OCI-LY3 (cell line): ENCODE data around the gene OR4B1.

Source experiments
- H2AFZ ChIP-seq: fragments of 200-600, 300-600 bp; shearing (Covaris generic); 2 replicates; pipeline ENCODE4 v1.6.0; 2014; ENCODE audit warnings: antibody characterized with exemption, low read depth, low read length
- H3K27ac ChIP-seq: fragments of 200-600, 300-600 bp; sonication (generic); 2 replicates; pipeline ENCODE4 v1.5.1; 2014; ENCODE audit warnings: mild to moderate bottlenecking, low read length, moderate library complexity, mixed read lengths
- H3K27me3 ChIP-seq: fragments of 200-600, 300-600 bp; sonication (generic); 2 replicates; pipeline ENCODE4 v1.6.1; 2014; ENCODE audit warnings: low read depth, low read length, mixed read lengths
- H3K36me3 ChIP-seq: fragments of 200-600, 300-600 bp; sonication (generic); replicated peaks from 2 replicates; pipeline ENCODE3; 2014; ENCODE audit warnings: low read depth, low read length, mixed read lengths
- H3K4me1 ChIP-seq: fragments of 300-600, 200-600 bp; sonication (generic); 2 replicates; pipeline ENCODE4 v1.6.1; 2014; ENCODE audit warnings: low read length, mixed read lengths
- H3K4me2 ChIP-seq: fragments of 200-600, 300-600 bp; sonication (generic); 2 replicates; pipeline ENCODE4 v1.6.1; 2014; ENCODE audit warnings: low read length, mixed read lengths
- H3K4me3 ChIP-seq: fragments of 300-600, 200-600 bp; sonication (generic); 2 replicates; pipeline ENCODE4 v1.5.1; 2014; ENCODE audit warnings: antibody characterized with exemption, mild to moderate bottlenecking, low read length, moderate library complexity
- H3K79me2 ChIP-seq: fragments of 300-600, 200-600 bp; shearing (Covaris generic); 2 replicates; pipeline ENCODE4 v1.6.1; 2014; ENCODE audit warnings: mild to moderate bottlenecking, low read length, mixed read lengths
- H3K9ac ChIP-seq: fragments of 300-600, 200-600 bp; shearing (Covaris generic); 2 replicates; pipeline ENCODE4 v1.6.0; 2014; ENCODE audit warnings: mild to moderate bottlenecking, low read length, moderate library complexity
- H3K9me3 ChIP-seq: fragments of 200-600, 300-600 bp; shearing (Covaris generic); 2 replicates; pipeline ENCODE4 v1.6.1; 2014; ENCODE audit warnings: low read length, mixed read lengths; ENCODE audit not compliant: insufficient read depth
- H4K20me1 ChIP-seq: fragments of 200-600, 300-600 bp; sonication (generic); 2 replicates; pipeline ENCODE4 v1.6.1; 2016; ENCODE audit warnings: low read length, mixed read lengths; ENCODE audit not compliant: insufficient read depth
- CTCF ChIP-seq: fragments of 200-600, 300-600 bp; sonication (generic); IDR thresholded peaks from 2 replicates; pipeline ENCODE4 v1.5.1; 2014; ENCODE audit warnings: antibody characterized with exemption, low read length, low read depth
- EZH2phosphoT487 ChIP-seq: fragments of 200-600 bp; shearing (Covaris generic); IDR thresholded peaks from 2 replicates; pipeline ENCODE4 v1.6.1; 2018; ENCODE audit warnings: antibody characterized with exemption, mixed run types, low read depth

OR4B1 gene

GRCh38 chr11:48216510-48216909 lies at the start of gene OR4B1:
Gene OR4B1, plus strand, starts transcription at chr11:48216810. Its CDS starts 0 bp downstream, at chr11:48216810.
- Histone ChIP-seq H3K4me2 (no peak within 1 kb of the TSS), H3K9ac (no peak within 1 kb of the TSS), H2AFZ (no peak within 1 kb of the TSS), H3K27me3 (no peaks in the 10 kb centered on the region), H3K4me3 (no peak within 1 kb of the TSS), H3K4me1 (peaks cover 3% of the 10 kb centered on the region; the same call in 1 of the 2 replicates), H4K20me1 (no peaks in the 10 kb centered on the region), H3K9me3 (no peaks in the 10 kb centered on the region), H3K27ac (no peak within 1 kb of the TSS), H3K36me3 (no peaks in the 10 kb centered on the region), H3K79me2 (no peaks in the 10 kb centered on the region)
- TF ChIP-seq EZH2phosphoT487 (no peak), CTCF (no peak)

GRCh38 chr11:48167380-48167779 lies 49.2 kb upstream of the OR4B1 start:
- H3K4me1 ChIP-seq: no peaks in the 10 kb centered on the region
- H3K9me3 ChIP-seq: no peaks in the 10 kb centered on the region
- H3K27me3 ChIP-seq: no peaks in the 10 kb centered on the region
- no peaks in the 10 kb centered on the region for H3K79me2 ChIP-seq
- no peak overlapping the region for H3K9ac ChIP-seq
- TF ChIP-seq CTCF: no peak
- no peak for TF ChIP-seq EZH2phosphoT487
- no peak overlapping the region for H3K27ac ChIP-seq
- H2AFZ ChIP-seq: no peak overlapping the region
- H3K4me3 ChIP-seq: no peak overlapping the region
- H3K4me2 ChIP-seq: no peak overlapping the region
- peaks cover 54% of the 10 kb centered on the region for H3K36me3 ChIP-seq
- H4K20me1 ChIP-seq: no peaks in the 10 kb centered on the region

- Histone ChIP-seq H3K79me2 (no peaks in the 10 kb centered on the region), H3K9me3 (no peaks in the 10 kb centered on the region), H3K4me2 (no peak overlapping the region), H3K9ac (no peak overlapping the region), H3K36me3 (peaks cover 48% of the 10 kb centered on the region), H3K27me3 (no peaks in the 10 kb centered on the region), H2AFZ (no peak overlapping the region), H3K4me1 (no peaks in the 10 kb centered on the region), H3K4me3 (no peak overlapping the region), H3K27ac (no peak overlapping the region), H4K20me1 (no peaks in the 10 kb centered on the region)
- TF ChIP-seq EZH2phosphoT487 (no peak), CTCF (no peak)
Observed at GRCh38 chr11:48168815-48169214, 47.8 kb upstream of the OR4B1 start.

- no peaks in the 10 kb centered on the region for H4K20me1 ChIP-seq
- no peak overlapping the region for H2AFZ ChIP-seq
- H3K4me1 ChIP-seq: no peaks in the 10 kb centered on the region
- no peaks in the 10 kb centered on the region for H3K9me3 ChIP-seq
- no peak overlapping the region for H3K4me3 ChIP-seq
- no peak overlapping the region for H3K27ac ChIP-seq
- H3K36me3 ChIP-seq: peaks cover 43% of the 10 kb centered on the region
- H3K27me3 ChIP-seq: no peaks in the 10 kb centered on the region
- H3K4me2 ChIP-seq: no peak overlapping the region
- H3K9ac ChIP-seq: no peak overlapping the region
- TF ChIP-seq CTCF: no peak
- TF ChIP-seq EZH2phosphoT487: no peak
- H3K79me2 ChIP-seq: no peaks in the 10 kb centered on the region
Observed at GRCh38 chr11:48169259-48169658, 47.4 kb upstream of the OR4B1 start.
